Islet precursor cell (in vitro differentiated cells): Measurements from ENCODE around the gene SDCBP2.

Experiments
- DNase-seq: peaks from one replicate; pipeline ENCODE4 v3.0.0-alpha.2; 2018

The SDCBP2 gene

GRCh38 chr20:1267809-1268374 lies 61.0 kb downstream of the SDCBP2 start:
- DNase-seq = no peak

GRCh38 chr20:1267161-1267560 lies 61.8 kb downstream of the SDCBP2 start:
- DNase-seq = no peak

GRCh38 chr20:1266167-1266973 lies 62.6 kb downstream of the SDCBP2 start, which contains the start of gene SNPH:
Gene SNPH, plus strand, starts transcription at chr20:1266294. Its CDS starts 29,946 bp downstream, at chr20:1296240.
- DNase-seq = peak; percentile 91

- no peak for DNase-seq
These were observed 63.1 kb downstream of the SDCBP2 start for GRCh38 chr20:1265916-1266166.

GRCh38 chr20:1265226-1265915 lies 63.6 kb downstream of the SDCBP2 start:
- no peak for DNase-seq

GRCh38 chr20:1264727-1265126 lies 64.2 kb downstream of the SDCBP2 start:
- no peak for DNase-seq

- DNase-seq = no peak
These were observed 65.1 kb downstream of the SDCBP2 start for GRCh38 chr20:1263853-1264252.
